ENCODE measurements around the gene PRR16.
"Not testable (repeated sequence)": the region's sequence is repeated elsewhere in the genome, so short reads cannot be mapped to it uniquely, and the experiment has no call there.

Gene PRR16

DNA sequence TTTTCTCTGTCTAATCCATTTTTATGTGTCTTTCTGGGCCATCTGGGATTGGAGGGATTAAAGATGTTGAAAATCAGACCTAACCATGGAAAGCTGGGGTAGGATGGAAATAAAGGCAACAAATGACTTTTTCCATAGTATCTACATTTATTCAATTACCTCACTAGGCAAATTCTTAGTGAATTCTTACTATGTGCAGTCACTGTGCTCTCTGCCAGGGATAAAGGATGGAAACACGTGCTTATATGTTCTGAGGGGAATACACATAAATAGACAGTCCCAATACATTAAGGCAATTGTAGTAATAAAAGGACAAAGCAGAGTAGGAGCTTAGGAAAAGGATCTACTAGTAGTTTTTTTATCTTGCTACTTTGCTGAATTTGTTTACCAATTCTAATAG is 214.2 kb downstream of the PRR16 start:
- no peak for ATAC-seq

GRCh38 chr5:120682851-120683250 is 218.8 kb downstream of the PRR16 start:
- ATAC-seq = no peak

DNA sequence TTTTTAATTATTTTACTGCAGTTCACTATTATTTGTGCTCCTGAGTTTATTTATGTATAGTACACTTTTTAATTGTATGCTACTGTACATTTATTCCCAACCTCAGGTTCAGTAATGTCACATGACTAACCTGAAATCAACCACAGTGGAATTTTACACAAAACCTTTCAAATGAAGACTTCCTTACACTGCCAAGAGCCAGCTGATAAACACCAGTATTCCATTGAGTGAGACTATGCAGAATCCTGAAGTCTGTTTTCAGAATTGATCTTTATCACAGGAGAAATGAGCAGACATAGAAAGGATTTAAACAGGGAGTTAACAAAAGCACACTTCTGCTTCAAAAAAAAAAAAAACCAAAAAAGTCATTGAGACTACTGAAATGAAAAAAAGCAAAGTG is 219.5 kb downstream of the PRR16 start:
- ATAC-seq = no peak

DNA sequence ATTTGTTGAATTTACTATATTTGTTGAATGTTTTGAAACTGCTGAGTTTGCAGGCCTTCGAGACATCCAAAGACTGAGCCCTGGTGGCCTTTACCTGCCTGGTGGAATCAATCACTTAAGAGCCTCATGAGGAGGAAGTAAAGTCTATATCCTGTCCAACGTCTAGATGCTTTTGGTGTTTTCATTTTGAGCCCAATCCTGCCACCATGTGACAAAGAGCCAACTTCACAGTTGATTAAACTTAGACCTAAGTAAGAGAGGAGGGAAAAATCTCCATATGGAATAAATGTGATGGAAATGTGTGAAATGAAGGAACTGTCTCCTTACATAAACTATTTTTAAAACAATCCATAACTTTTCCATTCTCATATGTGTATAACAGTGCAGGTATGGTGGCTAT is 220.1 kb downstream of the PRR16 start:
- ATAC-seq = no peak

DNA sequence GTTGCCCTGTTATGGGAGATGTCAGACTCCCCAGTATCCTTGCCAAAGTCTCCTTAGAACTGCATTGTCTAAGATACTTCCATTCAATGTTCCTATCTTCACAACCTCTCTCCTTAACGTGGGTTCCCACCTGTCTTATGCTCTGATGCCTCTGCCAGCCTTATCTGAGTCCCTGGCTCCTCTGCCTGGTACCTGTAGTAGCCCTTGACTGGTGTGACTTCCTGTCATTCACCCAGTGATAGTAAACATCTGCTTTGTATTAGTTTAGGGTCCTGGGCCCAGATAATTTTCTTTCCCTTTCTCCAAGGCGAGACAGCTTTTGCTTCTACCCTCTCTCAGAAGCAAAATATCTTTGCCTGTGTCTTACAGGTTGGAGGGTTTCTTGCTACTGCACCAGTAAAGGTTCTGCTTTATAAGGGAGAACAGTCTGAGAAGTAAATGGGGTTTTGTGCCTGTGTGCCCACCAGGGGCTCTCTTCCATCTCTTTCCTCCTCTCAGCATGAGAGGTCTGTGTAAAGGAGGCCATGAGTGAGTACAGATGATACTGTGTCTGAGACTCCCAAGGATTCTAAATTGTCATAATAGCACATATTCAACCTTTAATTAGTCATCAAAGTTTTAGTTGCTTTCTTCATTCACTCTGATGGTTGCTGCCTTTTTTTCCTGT is 220.8 kb downstream of the PRR16 start:
- ATAC-seq = no peak

DNA sequence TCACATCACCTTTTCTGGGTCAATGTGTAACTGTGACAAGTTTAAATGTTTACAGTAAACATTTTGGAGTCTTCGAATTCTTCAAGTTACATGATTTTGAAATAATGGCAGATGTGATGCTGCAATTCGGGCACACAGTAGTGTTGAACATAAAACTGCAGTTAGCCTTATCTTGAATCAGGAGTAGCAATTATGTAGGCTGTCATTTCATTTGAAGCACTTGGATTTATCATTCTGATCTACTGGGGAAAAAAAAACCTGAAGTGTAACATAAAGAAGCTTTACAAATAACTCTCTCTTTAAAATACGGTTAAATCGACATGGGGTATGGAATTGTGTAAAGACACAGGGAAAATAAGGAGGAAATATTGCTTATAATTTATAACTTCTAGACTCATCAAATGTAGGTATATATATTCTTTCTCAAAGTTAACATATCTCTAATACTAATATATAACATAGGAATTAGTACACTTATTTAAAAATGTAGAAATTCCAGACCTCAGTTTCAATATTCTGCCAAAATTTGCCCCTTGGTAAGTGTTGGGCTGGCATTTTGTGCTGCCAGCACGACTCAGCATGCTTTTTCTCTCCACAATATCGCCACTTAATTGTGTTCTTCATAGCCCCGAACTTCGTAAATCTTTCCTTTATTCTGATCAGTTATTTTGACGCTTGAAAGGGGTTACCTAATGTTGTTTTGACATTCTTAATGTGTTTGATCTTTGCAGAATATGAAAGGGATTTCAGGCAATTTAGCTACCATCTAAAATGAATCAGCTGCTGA is 226.7 kb downstream of the PRR16 start:
- no peak for ATAC-seq

DNA sequence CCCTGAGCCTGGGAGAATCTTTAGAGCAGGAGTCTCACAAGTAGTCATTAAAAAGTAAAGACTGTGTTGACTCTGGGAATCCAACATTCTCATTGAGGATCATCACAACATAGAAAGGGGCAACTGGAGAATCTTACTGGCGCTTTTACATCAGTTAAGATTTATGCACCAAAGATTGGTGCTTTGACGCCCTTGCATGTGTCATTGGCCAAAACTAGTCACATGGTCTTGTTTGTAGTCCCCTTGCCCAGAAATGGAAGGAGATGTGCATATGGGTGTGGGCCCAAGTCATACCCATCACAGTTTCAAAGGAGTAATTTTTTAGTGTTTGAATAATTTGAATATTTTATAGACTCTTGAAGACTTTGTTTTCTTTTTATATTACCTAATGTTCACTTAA is 228.2 kb downstream of the PRR16 start:
- ATAC-seq = no peak

- ATAC-seq = no peak
Observed at GRCh38 chr5:120695368-120695880, 231.3 kb downstream of the PRR16 start.

GRCh38 chr5:120697147-120697546 is 233.0 kb downstream of the PRR16 start:
- ATAC-seq = no peak

GRCh38 chr5:120697670-120698327 is 233.7 kb downstream of the PRR16 start:
- ATAC-seq = not testable (repeated sequence)

DNA sequence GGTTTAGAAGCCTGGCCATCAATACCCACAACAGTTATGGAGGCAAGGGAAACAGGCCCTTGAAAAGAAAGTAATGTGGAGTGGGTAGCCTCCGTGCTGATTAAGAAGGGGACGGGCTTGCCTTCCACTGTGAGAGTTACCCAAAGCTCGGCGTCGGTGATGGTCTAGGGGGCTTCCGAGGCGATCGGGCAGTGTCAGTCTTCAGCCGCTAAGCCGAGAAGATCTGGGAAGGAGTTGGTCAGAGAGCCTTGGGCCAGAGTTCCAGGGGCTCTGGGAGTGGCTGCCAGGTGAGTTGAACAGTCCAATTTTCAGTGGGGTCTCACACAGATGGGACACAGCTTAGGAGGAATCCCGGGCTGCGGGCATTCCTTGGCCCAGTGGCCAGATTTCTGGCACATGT is 236.6 kb downstream of the PRR16 start:
- ATAC-seq = not testable (repeated sequence)

DNA sequence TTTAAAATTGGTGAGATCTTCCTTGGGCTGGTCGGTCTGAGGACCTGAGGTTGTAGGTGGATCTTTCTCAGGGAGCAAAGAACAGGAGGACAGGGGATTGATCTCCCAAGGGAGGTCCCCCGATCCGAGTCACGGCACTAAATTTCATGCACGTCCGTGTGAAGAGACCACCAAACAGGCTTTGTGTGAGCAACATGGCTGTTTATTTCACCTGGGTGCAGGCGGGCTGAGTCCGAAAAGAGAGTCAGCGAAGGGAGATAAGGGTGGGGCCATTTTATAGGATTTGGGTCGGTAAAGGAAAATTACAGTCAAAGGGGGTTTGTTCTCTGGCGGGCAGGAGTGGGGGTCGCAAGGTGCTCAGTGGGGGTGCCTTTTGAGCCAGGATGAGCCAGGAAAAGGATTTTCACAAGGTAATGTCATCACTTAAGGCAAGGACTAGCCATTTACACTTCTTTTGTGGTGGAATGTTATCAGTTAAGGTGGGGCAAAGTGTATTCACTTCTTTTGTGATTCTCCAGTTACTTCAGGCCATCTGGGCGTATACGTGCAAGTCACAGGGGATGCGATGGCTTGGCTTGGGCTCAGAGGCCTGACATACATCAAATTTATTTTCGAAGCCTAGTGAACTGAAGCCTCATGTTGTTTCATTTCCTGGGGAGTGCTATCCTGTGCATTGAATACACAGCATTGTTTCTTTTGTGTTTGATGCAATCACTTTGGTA is 238.9 kb downstream of the PRR16 start:
- not testable (repeated sequence) for ATAC-seq

GRCh38 chr5:120703918-120704587 is 240.0 kb downstream of the PRR16 start:
- ATAC-seq = no peak

GRCh38 chr5:120706877-120707276 is 242.8 kb downstream of the PRR16 start:
- no peak for ATAC-seq

DNA sequence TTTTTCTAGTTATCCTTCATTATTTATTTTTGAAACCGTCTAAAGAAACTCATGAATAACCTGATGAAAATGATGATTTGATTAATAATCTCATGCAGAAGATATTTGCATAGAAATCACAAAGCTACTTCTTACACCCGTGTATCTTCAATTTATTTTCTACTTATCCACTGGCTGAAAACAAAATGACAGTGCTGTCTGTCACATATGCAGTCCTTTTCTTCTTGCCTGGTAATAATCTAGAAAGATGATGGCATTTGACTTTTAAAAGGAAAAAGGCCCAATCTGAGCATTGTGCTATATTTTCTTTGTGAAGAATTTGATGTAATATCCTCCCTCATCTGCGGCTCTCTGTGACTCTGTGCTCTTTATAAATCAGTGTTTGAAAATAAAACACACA is 253.3 kb downstream of the PRR16 start:
- ATAC-seq = no peak

- no peak for ATAC-seq
Observed at GRCh38 chr5:120730214-120730613, 266.1 kb downstream of the PRR16 start.

GRCh38 chr5:120734033-120734432 is 269.9 kb downstream of the PRR16 start:
- ATAC-seq = no peak

- ATAC-seq = no peak
Observed at GRCh38 chr5:120735076-120735475, 271.0 kb downstream of the PRR16 start.

Measured in activated CD4-positive, CD25-positive, alpha-beta regulatory T cell treated with anti-CD3 and anti-CD28 coated beads, Interleukin-2, amount 50 U/mL, for 24 hours (primary cell).